Stimulated activated memory B cell treated with anti-CD40 and anti-IgM and Interleukin-4, amounts not matched to agents 10 μg/mL and 1 μg/mL and 100 μg/mL, for 72 hours (primary cell): ENCODE measurements around the gene PDE4B.
A peak's percentile ranks its signal among the peaks of the same experiment; 100 is the strongest.

ENCODE experiments used
- ATAC-seq: fragments of 150-1000 bp; cut with Tn5 transposase; 2 replicates; pipeline ENCODE4 v1.10.0; 2021
- H3K27ac Mint-ChIP-seq: one replicate; pipeline ENCODE4 v1.8.0; 2022; ENCODE audit warnings: mild to moderate bottlenecking, mixed read lengths
- H3K27me3 Mint-ChIP-seq: one replicate; pipeline ENCODE4 v1.8.0; 2022; ENCODE audit warnings: mixed read lengths
- H3K36me3 Mint-ChIP-seq: one replicate; pipeline ENCODE4 v1.8.0; 2022; ENCODE audit warnings: mixed read lengths
- H3K4me1 Mint-ChIP-seq: one replicate; pipeline ENCODE4 v1.8.0; 2022; ENCODE audit warnings: mixed read lengths
- H3K4me3 Mint-ChIP-seq: one replicate; pipeline ENCODE4 v1.8.0; 2022; ENCODE audit warnings: mild to moderate bottlenecking, moderate library complexity, mixed read lengths
- H3K9me3 Mint-ChIP-seq: one replicate; pipeline ENCODE4 v1.8.0; 2022; ENCODE audit warnings: mixed read lengths

The PDE4B gene

GRCh38 chr1:66351913-66352312, 559.2 kb downstream of the PDE4B start:
- Mint-ChIP-seq H3K36me3 (peaks cover 42% of the 10 kb centered on the region), H3K27me3 (no peaks in the 10 kb centered on the region)
- peak; percentile 59 for ATAC-seq

DNA sequence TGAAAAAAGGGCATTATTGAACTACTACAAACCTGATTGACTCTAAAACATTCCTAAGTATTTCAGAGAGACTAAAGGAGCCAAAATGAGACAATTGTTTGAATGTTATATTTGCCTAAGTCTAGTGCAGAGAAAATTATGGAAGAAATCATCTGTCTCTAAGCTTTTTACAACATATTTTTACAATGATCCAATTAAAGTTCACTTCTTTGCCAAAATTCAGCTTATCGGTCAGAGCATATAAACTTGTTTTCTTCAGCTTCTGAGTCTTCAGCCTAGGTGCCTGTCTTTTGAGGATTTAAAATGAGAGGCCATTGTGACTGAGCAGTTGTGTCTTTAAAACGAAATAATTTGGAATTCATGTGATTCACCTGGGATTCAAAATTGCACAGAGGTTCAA, 560.1 kb downstream of the PDE4B start:
- Mint-ChIP-seq H3K27me3 (no peaks in the 10 kb centered on the region), H3K4me1 (peaks cover 80% of the 10 kb centered on the region), H3K4me3 (peak overlapping the region; percentile 45), H3K9me3 (peaks cover 3% of the 10 kb centered on the region), H3K27ac (peak overlapping the region; percentile 98), H3K36me3 (peaks cover 47% of the 10 kb centered on the region)
- no peak for ATAC-seq

More at GRCh38 chr1:66351913-66352312, 559.2 kb downstream of the PDE4B start:
- Mint-ChIP-seq H3K4me3 (peak overlapping the region; percentile 46), H3K4me1 (peaks cover 77% of the 10 kb centered on the region), H3K27ac (peak overlapping the region; percentile 98), H3K9me3 (peaks cover 3% of the 10 kb centered on the region)

GRCh38 chr1:66353257-66353656, 560.6 kb downstream of the PDE4B start:
- Mint-ChIP-seq H3K9me3 (peaks cover 3% of the 10 kb centered on the region), H3K4me3 (peak overlapping the region; percentile 45), H3K36me3 (peaks cover 50% of the 10 kb centered on the region), H3K4me1 (peaks cover 84% of the 10 kb centered on the region), H3K27ac (peak overlapping the region; percentile 98), H3K27me3 (no peaks in the 10 kb centered on the region)
- no peak for ATAC-seq

GRCh38 chr1:66354311-66355201, 561.9 kb downstream of the PDE4B start:
- Mint-ChIP-seq H3K4me3 (no peak overlapping the region), H3K27ac (peak overlapping the region; percentile 37), H3K4me1 (peaks cover 87% of the 10 kb centered on the region), H3K9me3 (peaks cover 3% of the 10 kb centered on the region), H3K27me3 (no peaks in the 10 kb centered on the region), H3K36me3 (peaks cover 56% of the 10 kb centered on the region)
- ATAC-seq = no peak

GRCh38 chr1:66355756-66356155, 563.1 kb downstream of the PDE4B start:
- Mint-ChIP-seq H3K4me3 (no peak overlapping the region), H3K27me3 (no peaks in the 10 kb centered on the region), H3K36me3 (peaks cover 56% of the 10 kb centered on the region), H3K27ac (no peak overlapping the region), H3K9me3 (peaks cover 3% of the 10 kb centered on the region), H3K4me1 (peaks cover 85% of the 10 kb centered on the region)
- peak; percentile 63 for ATAC-seq

DNA sequence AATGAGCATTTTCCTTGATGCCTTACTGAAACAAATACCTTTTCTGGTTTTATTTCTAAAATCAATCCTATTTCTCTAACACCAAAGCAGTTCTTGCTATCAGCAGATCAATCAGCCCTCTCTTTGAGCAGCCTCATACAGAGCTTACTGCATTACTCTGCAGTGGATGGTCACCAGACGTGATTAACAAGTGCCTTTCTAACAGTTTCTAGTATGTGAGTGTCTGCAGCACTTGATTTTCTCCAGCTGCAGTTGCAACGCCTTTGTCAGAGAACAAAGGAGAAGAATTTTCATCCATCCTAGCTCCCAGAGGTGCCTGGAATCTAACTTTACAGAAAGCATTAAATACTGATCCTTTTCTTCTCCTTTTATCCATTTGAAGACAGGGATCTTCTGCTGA, 563.9 kb downstream of the PDE4B start:
- Mint-ChIP-seq H3K27me3 (no peaks in the 10 kb centered on the region), H3K36me3 (peaks cover 57% of the 10 kb centered on the region), H3K4me1 (peaks cover 81% of the 10 kb centered on the region), H3K27ac (peak overlapping the region; percentile 74), H3K9me3 (peaks cover 3% of the 10 kb centered on the region), H3K4me3 (no peak overlapping the region)
- ATAC-seq = no peak

DNA sequence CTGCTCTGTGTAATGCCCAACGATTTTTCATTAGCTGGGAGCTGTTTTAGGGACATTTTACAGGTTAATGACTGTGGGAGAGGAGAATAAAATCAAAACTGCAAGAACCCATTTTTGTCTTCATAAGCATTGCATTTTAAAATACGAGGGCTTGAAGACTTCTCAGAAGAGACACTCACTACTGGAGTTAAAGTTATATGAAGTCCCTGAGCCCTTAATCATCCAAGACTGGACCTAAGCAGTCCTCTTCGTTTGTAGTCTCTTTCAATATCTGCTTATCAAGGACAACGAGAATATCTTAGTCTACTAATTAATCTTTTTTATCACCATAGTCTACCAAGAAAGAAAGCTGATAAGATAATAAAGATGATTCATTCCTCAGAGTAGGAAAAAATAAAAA, 564.3 kb downstream of the PDE4B start:
- H3K27me3 Mint-ChIP-seq = no peaks in the 10 kb centered on the region
- peak overlapping the region; percentile 74 for H3K27ac Mint-ChIP-seq
- H3K36me3 Mint-ChIP-seq = peaks cover 57% of the 10 kb centered on the region
- ATAC-seq = no peak
- H3K9me3 Mint-ChIP-seq = peaks cover 2% of the 10 kb centered on the region
- no peak overlapping the region for H3K4me3 Mint-ChIP-seq
- peaks cover 81% of the 10 kb centered on the region for H3K4me1 Mint-ChIP-seq

GRCh38 chr1:66357478-66358197, 564.9 kb downstream of the PDE4B start:
- peak overlapping the region; percentile 74 for H3K27ac Mint-ChIP-seq
- H3K27me3 Mint-ChIP-seq = no peaks in the 10 kb centered on the region
- peaks cover 81% of the 10 kb centered on the region for H3K4me1 Mint-ChIP-seq
- H3K9me3 Mint-ChIP-seq = no peaks in the 10 kb centered on the region
- no peak overlapping the region for H3K4me3 Mint-ChIP-seq
- no peak for ATAC-seq
- peaks cover 57% of the 10 kb centered on the region for H3K36me3 Mint-ChIP-seq

DNA sequence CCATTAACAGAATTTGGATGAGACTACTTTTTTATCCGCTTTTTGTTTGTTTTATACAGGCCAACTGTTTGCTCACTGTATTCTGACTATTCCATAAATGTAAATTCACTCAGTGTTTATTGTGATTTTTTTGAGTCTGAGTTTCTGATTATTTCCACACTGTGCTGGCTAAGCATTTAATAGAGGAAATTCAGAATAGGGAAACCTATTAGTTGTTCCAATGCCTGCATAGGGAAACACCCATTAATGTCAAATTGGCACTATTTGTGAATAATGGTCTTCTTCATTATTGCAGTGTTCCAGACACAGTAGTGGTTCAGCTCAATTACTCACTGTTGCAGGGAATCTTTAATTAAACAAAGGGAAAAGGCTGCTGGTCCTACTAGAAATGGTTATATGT, 566.6 kb downstream of the PDE4B start:
- no peak for ATAC-seq
- peaks cover 58% of the 10 kb centered on the region for H3K36me3 Mint-ChIP-seq
- H3K4me1 Mint-ChIP-seq = peaks cover 78% of the 10 kb centered on the region
- no peaks in the 10 kb centered on the region for H3K9me3 Mint-ChIP-seq
- H3K27me3 Mint-ChIP-seq = no peaks in the 10 kb centered on the region
- H3K4me3 Mint-ChIP-seq = no peak overlapping the region
- H3K27ac Mint-ChIP-seq = peak overlapping the region; percentile 74

DNA sequence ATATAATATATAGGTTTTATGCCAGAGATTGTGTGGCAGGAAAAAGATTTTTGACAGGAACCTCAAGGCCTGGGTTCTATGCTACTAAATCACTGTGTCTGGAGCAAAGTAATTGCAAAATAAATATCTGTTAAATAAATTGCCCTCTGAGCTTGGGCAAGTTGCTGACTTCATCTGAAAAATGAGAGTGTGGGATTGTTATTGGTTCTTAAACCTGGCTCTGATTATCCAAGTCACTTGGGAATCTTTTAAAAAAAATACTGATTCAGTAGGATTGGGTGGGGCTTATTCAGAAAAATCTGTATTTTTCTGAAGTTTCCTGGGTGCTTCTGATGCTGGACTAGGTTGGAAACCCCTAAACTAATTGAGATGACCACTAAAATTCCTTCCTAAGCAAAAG, 567.1 kb downstream of the PDE4B start:
- Mint-ChIP-seq H3K27me3 (no peaks in the 10 kb centered on the region), H3K4me1 (peaks cover 79% of the 10 kb centered on the region), H3K4me3 (peak overlapping the region; percentile 34), H3K9me3 (no peaks in the 10 kb centered on the region), H3K36me3 (peaks cover 64% of the 10 kb centered on the region), H3K27ac (peak overlapping the region; percentile 74)
- no peak for ATAC-seq

- H3K4me3 Mint-ChIP-seq = peak overlapping the region; percentile 34
- H3K9me3 Mint-ChIP-seq = no peaks in the 10 kb centered on the region
- peaks cover 83% of the 10 kb centered on the region for H3K4me1 Mint-ChIP-seq
- peak overlapping the region; percentile 74 for H3K27ac Mint-ChIP-seq
- no peaks in the 10 kb centered on the region for H3K27me3 Mint-ChIP-seq
- peak; percentile 67 for ATAC-seq
- H3K36me3 Mint-ChIP-seq = peaks cover 68% of the 10 kb centered on the region
These were observed 567.6 kb downstream of the PDE4B start for GRCh38 chr1:66360285-66360724.

GRCh38 chr1:66364578-66365391, 572.1 kb downstream of the PDE4B start:
- no peaks in the 10 kb centered on the region for H3K9me3 Mint-ChIP-seq
- no peaks in the 10 kb centered on the region for H3K27me3 Mint-ChIP-seq
- peaks cover 74% of the 10 kb centered on the region for H3K4me1 Mint-ChIP-seq
- H3K4me3 Mint-ChIP-seq = no peak overlapping the region
- H3K27ac Mint-ChIP-seq = peak overlapping the region; percentile 88
- ATAC-seq = peak; percentile 85
- H3K36me3 Mint-ChIP-seq = peaks cover 80% of the 10 kb centered on the region

- Mint-ChIP-seq H3K4me1 (peaks cover 73% of the 10 kb centered on the region), H3K9me3 (no peaks in the 10 kb centered on the region), H3K27me3 (no peaks in the 10 kb centered on the region), H3K4me3 (no peak overlapping the region), H3K27ac (peak overlapping the region; percentile 88), H3K36me3 (peaks cover 86% of the 10 kb centered on the region)
- ATAC-seq = no peak
These were observed 572.9 kb downstream of the PDE4B start for GRCh38 chr1:66365635-66366034.

GRCh38 chr1:66366634-66367033, 573.9 kb downstream of the PDE4B start:
- peaks cover 89% of the 10 kb centered on the region for H3K36me3 Mint-ChIP-seq

GRCh38 chr1:66367369-66367768, 574.7 kb downstream of the PDE4B start:
- no peaks in the 10 kb centered on the region for H3K9me3 Mint-ChIP-seq
- no peak for ATAC-seq
- H3K4me1 Mint-ChIP-seq = peaks cover 78% of the 10 kb centered on the region
- H3K27me3 Mint-ChIP-seq = no peaks in the 10 kb centered on the region
- H3K36me3 Mint-ChIP-seq = peaks cover 89% of the 10 kb centered on the region
- no peak overlapping the region for H3K4me3 Mint-ChIP-seq
- H3K27ac Mint-ChIP-seq = peak overlapping the region; percentile 88

More at GRCh38 chr1:66366634-66367033, 573.9 kb downstream of the PDE4B start:
- no peaks in the 10 kb centered on the region for H3K9me3 Mint-ChIP-seq
- peaks cover 78% of the 10 kb centered on the region for H3K4me1 Mint-ChIP-seq
- no peaks in the 10 kb centered on the region for H3K27me3 Mint-ChIP-seq
- ATAC-seq = no peak
- peak overlapping the region; percentile 88 for H3K27ac Mint-ChIP-seq
- H3K4me3 Mint-ChIP-seq = no peak overlapping the region
